Heart left ventricle (tissue), 16 donors: ENCODE measurements around the gene TEX13D. TPM values are rescaled to one million over a fixed set of nuclear protein-coding genes. Genes with fewer than 3 reads are reported as not detected.

Experiments used
- ATAC-seq, 4 donors: fragments of 200-7000 bp; cut with Tn5 transposase; one replicate each; pipeline ENCODE4 v1.9.1; 2020 to 2022; ENCODE audit warnings: moderate library complexity in 4 of 4, mild to moderate bottlenecking in 3 of 4, moderate number of reproducible peaks in 1 of 4
- DNase-seq, 5 donors: peaks; one replicate each; pipeline ENCODE4 v3.0.0-alpha.2; 2020
- H3K27ac ChIP-seq, 12 donors: fragments of 200-600 bp; sonication (generic) in 4 of 12; one replicate each; pipeline versions ENCODE4 v1.5.0 to v1.8.0; 2016 to 2022; ENCODE audit warnings: mild to moderate bottlenecking in 2 of 12
- H3K27me3 ChIP-seq, 9 donors: fragments of 200-600 bp; sonication (generic) in 2 of 9; one replicate each; pipeline versions ENCODE4 v1.5.1 to v1.8.0; 2016 to 2022; ENCODE audit warnings: mild to moderate bottlenecking in 3 of 9
- H3K36me3 ChIP-seq, 9 donors: fragments of 200-600 bp; sonication (generic) in 2 of 9; one replicate each; pipeline versions ENCODE4 v1.5.0 to v1.8.0; 2018 to 2022; ENCODE audit warnings: mild to moderate bottlenecking in 2 of 9
- H3K4me1 ChIP-seq, 12 donors: fragments of 200-600 bp; sonication (generic) in 4 of 12; one replicate each; pipeline versions ENCODE4 v1.5.0 to v1.8.0; 2016 to 2022; ENCODE audit warnings: mild to moderate bottlenecking in 3 of 12
- H3K4me3 ChIP-seq, 12 donors: fragments of 200-600 bp; sonication (generic) in 4 of 12; one replicate each; pipeline versions ENCODE4 v1.5.0 to v1.8.0; 2017 to 2022; ENCODE audit warnings: mild to moderate bottlenecking in 9 of 12, moderate library complexity in 4 of 12
- H3K9me3 ChIP-seq, 12 donors: fragments of 200-600 bp; sonication (generic) in 4 of 12; one replicate each; pipeline versions ENCODE4 v1.5.0 to v1.8.0; 2016 to 2022; ENCODE audit warnings: mild to moderate bottlenecking in 1 of 12
- POLR2A ChIP-seq, 2 donors: fragments of 450-650 bp; IDR thresholded peaks; one replicate each; pipeline ENCODE4 v1.6.1; 2017; ENCODE audit warnings: antibody characterized with exemption in 2 of 2, mild to moderate bottlenecking in 2 of 2, moderate library complexity in 2 of 2
- WGBS, 4 donors: extraction: QIAGEN DNeasy Blood & Tissue Kit in 2 of 4; methylation state at CpG; one replicate each; pipeline versions ENCODE4 v1.1.5 to v1.1.7; 2013 to 2018; 5-methylcytosine and 5-hydroxymethylcytosine counted together
- intact Hi-C, 10 donors: fragments of 100-400 bp; cut with DNase I; formaldehyde crosslinking; loops; one replicate each; pipeline versions ENCODE4 v1.11.1 to v1.14.2; 2022
- polyA plus RNA-seq, 2 donors: library from polyadenylated mRNA; stranded (reverse); fragments of 200-250 nt; gene quantifications; one replicate each; pipeline ENCODE4 v1.2.3, GENCODE V29; 2013
- total RNA-seq, 9 donors: library from RNA; depleted of rRNA in 2 of 9; stranded (reverse); fragments of >200 nt in 2 of 9; fragmentation: NEBNext Ultra II Directional in 3 of 9; extraction: Animal tissue kit (Norgen Biotek cat#: 25700) in 3 of 9; gene quantifications; one replicate each; pipeline versions ENCODE4 v1.1.0 to v1.2.4, GENCODE V29; 2016 to 2023
- TF ChIP-seq, protein P1 (sequence below), 12 donors: fragments of 200-600 bp; sonication (generic) in 4 of 12; IDR thresholded peaks; one replicate each; pipeline versions ENCODE4 v1.5.0 to v1.8.0; 2018 to 2022; ENCODE audit warnings: antibody characterized with exemption in 12 of 12, mild to moderate bottlenecking in 5 of 12
- donor health status: ischemic (EF 13 %, LVEDD 7.1; RV severe dilation, severe dysfunction).
- donor health status: healthy with polysubstance abuse.
- donor health status: DM: no; HTN: yes; CAD: no.
- donor health status: DM: no; HTN: no; CAD: no.
- donor health status: ischemic (EF 25% LVEDD 6.9; RV normal size, moderate dysfunction).
- donor health status: ischemic (EF 25% LVEDD 5.7; RV mildly dilated, moderate dysfunction).
- donor health status: healthy.
- donor health status: DM: yes; HTN: yes; CAD: no.
- donor health status: ischemic (EF 35%, LVEDD 5.7; RV mildly dilated, moderate dysfunction).
- donor health status: nonischemic (EF 11% LVEDD 7.7; RV severe dilation, severe dysfunction).
- donor health status: DM: yes; HTN: yes; CAD: no.
- donor health status: PGD.
- donor health status: ischemic (EF 29% LVEDD 5.4; RV normal size, mild dysfunction).
- donor health status: nonischemic (EF 23%, LVEDD 6.1; RV moderate dilation, normal function).

The TEX13D gene
- total and polyA plus RNA-seq, 11 donors, result not detected

DNA sequence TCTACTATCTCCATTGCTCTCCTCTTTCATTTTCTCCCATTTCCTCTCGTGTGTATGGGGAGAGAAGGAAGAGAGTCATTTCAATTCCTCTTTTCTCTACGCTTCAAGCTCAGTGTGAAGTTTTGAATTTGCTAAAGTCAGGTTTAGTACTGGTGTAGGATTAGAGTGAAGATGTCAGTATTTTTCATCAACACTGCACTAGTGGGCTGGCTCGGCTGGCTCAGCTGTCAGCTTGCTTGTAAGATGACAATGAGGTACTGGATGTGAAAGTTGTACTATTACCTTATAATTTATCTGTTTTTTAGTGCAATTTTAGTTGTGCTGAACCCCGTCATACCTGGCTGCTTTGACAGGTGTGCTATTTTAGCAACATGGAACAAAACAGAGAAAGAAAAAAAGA, 11.8 kb downstream of the TEX13D start:
- Histone ChIP-seq H3K36me3 (no peaks in the 10 kb centered on the region), H3K9me3 (no peaks in the 10 kb centered on the region), H3K4me1 (no peaks in the 10 kb centered on the region), H3K4me3 (no peak overlapping the region), H3K27ac (no peak overlapping the region), H3K27me3 (no peaks in the 10 kb centered on the region)
- DNase-seq (no peak), ATAC-seq (no peak)
- WGBS, 4 donors, result 65 to 78% (median 76%) methylated on average over 4 of the region's 4 CpGs
- intact Hi-C loops, result no loop called here
- TF ChIP-seq POLR2A (IDR thresholded peaks at IDR 0.05), result no peak
- TF ChIP-seq, protein P1, sequence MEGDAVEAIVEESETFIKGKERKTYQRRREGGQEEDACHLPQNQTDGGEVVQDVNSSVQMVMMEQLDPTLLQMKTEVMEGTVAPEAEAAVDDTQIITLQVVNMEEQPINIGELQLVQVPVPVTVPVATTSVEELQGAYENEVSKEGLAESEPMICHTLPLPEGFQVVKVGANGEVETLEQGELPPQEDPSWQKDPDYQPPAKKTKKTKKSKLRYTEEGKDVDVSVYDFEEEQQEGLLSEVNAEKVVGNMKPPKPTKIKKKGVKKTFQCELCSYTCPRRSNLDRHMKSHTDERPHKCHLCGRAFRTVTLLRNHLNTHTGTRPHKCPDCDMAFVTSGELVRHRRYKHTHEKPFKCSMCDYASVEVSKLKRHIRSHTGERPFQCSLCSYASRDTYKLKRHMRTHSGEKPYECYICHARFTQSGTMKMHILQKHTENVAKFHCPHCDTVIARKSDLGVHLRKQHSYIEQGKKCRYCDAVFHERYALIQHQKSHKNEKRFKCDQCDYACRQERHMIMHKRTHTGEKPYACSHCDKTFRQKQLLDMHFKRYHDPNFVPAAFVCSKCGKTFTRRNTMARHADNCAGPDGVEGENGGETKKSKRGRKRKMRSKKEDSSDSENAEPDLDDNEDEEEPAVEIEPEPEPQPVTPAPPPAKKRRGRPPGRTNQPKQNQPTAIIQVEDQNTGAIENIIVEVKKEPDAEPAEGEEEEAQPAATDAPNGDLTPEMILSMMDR (IDR thresholded peaks at IDR 0.05), result no peak

DNA sequence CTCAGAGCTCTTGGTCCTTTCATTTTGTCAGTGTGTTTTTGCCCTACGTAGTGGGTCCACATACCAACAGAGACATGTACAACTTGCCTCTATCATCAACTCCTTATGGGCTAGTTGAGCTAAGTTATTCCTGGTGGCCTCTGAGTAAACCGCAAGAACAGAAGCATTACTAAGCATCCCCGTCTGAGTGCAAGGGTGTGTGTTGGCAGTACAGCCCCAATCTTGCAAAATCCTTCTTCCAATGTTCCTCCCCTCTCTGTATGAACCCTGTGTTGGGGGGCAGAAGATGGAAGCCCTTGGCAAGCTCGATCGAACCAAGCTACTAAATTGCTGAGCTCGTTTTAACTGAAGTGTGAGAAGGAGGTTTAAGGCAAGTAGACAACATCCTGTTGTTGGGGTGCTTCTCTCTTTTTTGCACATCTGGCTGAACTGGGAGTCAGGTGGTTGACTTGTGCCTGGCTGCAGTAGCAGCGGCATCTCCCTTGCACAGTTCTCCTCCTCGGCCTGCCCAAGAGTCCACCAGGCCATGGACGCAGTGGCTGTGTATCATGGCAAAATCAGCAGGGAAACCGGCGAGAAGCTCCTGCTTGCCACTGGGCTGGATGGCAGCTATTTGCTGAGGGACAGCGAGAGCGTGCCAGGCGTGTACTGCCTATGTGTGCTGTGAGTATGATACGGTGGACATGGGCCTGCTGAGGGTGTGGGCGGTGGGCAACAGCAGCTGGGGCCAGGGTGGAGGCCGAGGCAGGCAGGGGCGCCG, 13.8 kb downstream of the TEX13D start, which contains the start of gene SH2D1A:
SH2D1A (plus strand) TSS at position 447 of the 760 bp plus-strand sequence; CDS start at position 527, 80 bp downstream.
- TF ChIP-seq, protein P1 (IDR thresholded peaks at IDR 0.05), result no peak
- TF ChIP-seq POLR2A (IDR thresholded peaks at IDR 0.05), result no peak

GRCh38 chrX:124346877-124347241, 14.4 kb downstream of the TEX13D start:
- no peaks in the 10 kb centered on the region for H3K9me3 ChIP-seq

More for the DNA sequence above, 13.8 kb downstream of the TEX13D start, which contains the start of gene SH2D1A:
- no peak for ATAC-seq
- Histone ChIP-seq H3K27me3 (no peaks in the 10 kb centered on the region), H3K36me3 (no peaks in the 10 kb centered on the region), H3K4me1 (no peaks in the 10 kb centered on the region), H3K4me3 (peak within 1 kb of the TSS in 2 of 12 donors; percentile 10 to 54), H3K9me3 (no peaks in the 10 kb centered on the region), H3K27ac (peak within 1 kb of the TSS in 1 of 12 donors; percentile 74)
- intact Hi-C loops, result no loop called here
- WGBS, 4 donors, result 70 to 88% (median 79%) methylated on average over 13 to 19 of the region's 19 CpGs
- no peak for DNase-seq

GRCh38 chrX:124347242-124347641, 14.8 kb downstream of the TEX13D start:
- Histone ChIP-seq H3K27me3 (no peaks in the 10 kb centered on the region), H3K27ac (peak overlapping the region in 1 of 12 donors; percentile 11), H3K36me3 (no peaks in the 10 kb centered on the region), H3K4me3 (peak overlapping the region in 1 of 12 donors; percentile 54), H3K4me1 (no peaks in the 10 kb centered on the region), H3K9me3 (no peaks in the 10 kb centered on the region)
- intact Hi-C loops, result no loop called here
- no peak for DNase-seq
- no peak for ATAC-seq
- TF ChIP-seq POLR2A (IDR thresholded peaks at IDR 0.05), result no peak
- 61 to 70% (median 63%) methylated on average over 5 of the region's 5 CpGs for WGBS, 4 donors

More at GRCh38 chrX:124346877-124347241, 14.4 kb downstream of the TEX13D start:
- no peaks in the 10 kb centered on the region for H3K27me3 ChIP-seq
- H3K36me3 ChIP-seq, result no peaks in the 10 kb centered on the region
- peak overlapping the region in 2 of 12 donors; percentile 10 to 54 for H3K4me3 ChIP-seq
- ATAC-seq (no peak), DNase-seq (no peak)
- intact Hi-C loops, result no loop called here
- H3K4me1 ChIP-seq, result no peaks in the 10 kb centered on the region
- TF ChIP-seq POLR2A (IDR thresholded peaks at IDR 0.05), result no peak
- TF ChIP-seq, protein P1 (IDR thresholded peaks at IDR 0.05), result no peak
- H3K27ac ChIP-seq, result peak overlapping the region in 1 of 12 donors; percentile 74
- WGBS, 4 donors, result 72 to 91% (median 85%) methylated on average over 14 to 15 of the region's 15 CpGs
